OCI-LY7 (cell line): ENCODE results near the gene ELN. TPM values are rescaled to one million over a fixed set of nuclear protein-coding genes. Genes with fewer than 3 reads are reported as not detected.

ENCODE experiments used
- BruUV-seq: library from RNA; stranded (reverse); fragments of 400-500 nt; replicated peaks from 2 replicates; lab custom pipeline; 2021; lab: Mats Ljungman, UMichigan
- CTCF ChIA-PET: fragments of 300-600 bp; sonication (Branson Sonifier 250); formaldehyde crosslinking; loops from one replicate; lab custom pipeline; 2022; ENCODE audit warnings: antibody characterized with exemption; ENCODE audit not compliant: unreplicated experiment; lab: Charles Lee
- POLR2A ChIA-PET: fragments of 300-600 bp; sonication (Branson Sonifier 250); formaldehyde crosslinking; loops from one replicate; lab custom pipeline; 2022; ENCODE audit warnings: antibody characterized with exemption; lab: Charles Lee
- DNase-seq: peaks from one replicate; pipeline ENCODE4 v3.0.0-alpha.2; 2015; ENCODE audit warnings: low spot score
- H2AFZ ChIP-seq: fragments of 200-600 bp; sonication (generic), shearing (Covaris generic); 2 replicates; pipeline ENCODE4 v1.6.1; 2014; ENCODE audit warnings: mild to moderate bottlenecking, antibody characterized with exemption, low read length, moderate library complexity
- H3K27ac ChIP-seq: fragments of 200-600 bp; sonication (generic); 2 replicates; pipeline ENCODE4 v1.5.1; 2014; ENCODE audit warnings: mixed run types, low read depth, mild to moderate bottlenecking, moderate library complexity, low read length, inconsistent platforms; ENCODE audit not compliant: poor library complexity, severe bottlenecking
- H3K36me3 ChIP-seq: fragments of 200-600 bp; sonication (generic); 2 replicates; pipeline ENCODE4 v1.6.1; 2014; ENCODE audit warnings: mild to moderate bottlenecking, antibody characterized with exemption, low read length, moderate library complexity, mixed read lengths; ENCODE audit not compliant: insufficient read depth
- H3K4me1 ChIP-seq: fragments of 200-600 bp; sonication (generic); 2 replicates; pipeline ENCODE4 v1.5.1; 2014; ENCODE audit warnings: mild to moderate bottlenecking, low read length; ENCODE audit not compliant: insufficient read depth, poor library complexity, severe bottlenecking
- H3K4me2 ChIP-seq: fragments of 200-600 bp; sonication (generic); 2 replicates; pipeline ENCODE4 v1.6.1; 2014; ENCODE audit warnings: mild to moderate bottlenecking, low read length
- H3K4me3 ChIP-seq: fragments of 200-600 bp; sonication (generic); 2 replicates; pipeline ENCODE4 v1.5.1; 2014; ENCODE audit warnings: mild to moderate bottlenecking, low read depth, low read length; ENCODE audit not compliant: poor library complexity, severe bottlenecking
- H3K79me2 ChIP-seq: fragments of 200-600 bp; sonication (generic); 2 replicates; pipeline ENCODE4 v1.6.1; 2016; ENCODE audit warnings: low read depth, mild to moderate bottlenecking, low read length, moderate library complexity, mixed read lengths; ENCODE audit not compliant: insufficient read depth
- H3K9me2 ChIP-seq: fragments of 200-600 bp; sonication (generic); 2 replicates; pipeline ENCODE4 v1.6.1; 2016; ENCODE audit warnings: mild to moderate bottlenecking, low read length, mixed read lengths; ENCODE audit not compliant: insufficient read depth
- H3K9me3 ChIP-seq: fragments of 200-600 bp; sonication (generic); 2 replicates; pipeline ENCODE4 v1.6.1; 2014; ENCODE audit warnings: mild to moderate bottlenecking, mixed run types, low read length, mixed read lengths
- H4K20me1 ChIP-seq: fragments of 200-600 bp; sonication (generic); 2 replicates; pipeline ENCODE4 v1.6.1; 2014; ENCODE audit warnings: mild to moderate bottlenecking, antibody characterized with exemption, low read length, moderate library complexity, mixed read lengths; ENCODE audit not compliant: insufficient read depth
- EZH2phosphoT487 ChIP-seq: fragments of 200-600 bp; sonication (generic); IDR thresholded peaks from 2 replicates; pipeline ENCODE4 v1.6.1; 2018; ENCODE audit warnings: low read depth, borderline replicate concordance, mild to moderate bottlenecking, mixed run types, antibody characterized with exemption, low read length, moderate library complexity, mixed read lengths
- intact Hi-C: fragments of 100-400 bp; cut with micrococcal nuclease; formaldehyde crosslinking; loops from one replicate; pipeline ENCODE4 v1.10.0; 2022; ENCODE audit not compliant: unreplicated experiment
- total RNA-seq, 2 experiments: library from RNA; depleted of rRNA in 1 of 2; stranded (reverse); fragments of >200 nt in 1 of 2; shearing (Covaris generic) in 1 of 2; gene quantifications; 2 replicates each; pipeline ENCODE4 v1.2.3, GENCODE V29; 2014 to 2022
- TF ChIP-seq, protein P1 (sequence below): fragments of 200-600 bp; sonication (generic); conservative IDR thresholded peaks from 2 replicates; pipeline ENCODE4 v1.5.1; 2014; ENCODE audit warnings: mild to moderate bottlenecking, antibody characterized with exemption, low read length, moderate library complexity, mixed read lengths

The ELN gene
- total RNA-seq, 2 experiments from 2014 or later: not detected

GRCh38 chr7:74028321-74028838 lies 407 bp downstream of the ELN start:
- Histone ChIP-seq H2AFZ (no peak overlapping the region), H3K79me2 (no peaks in the 10 kb centered on the region), H3K4me3 (no peak overlapping the region), H3K27ac (no peak overlapping the region), H3K4me2 (no peak overlapping the region), H3K9me3 (no peaks in the 10 kb centered on the region), H3K9me2 (no peaks in the 10 kb centered on the region), H4K20me1 (no peaks in the 10 kb centered on the region), H3K4me1 (no peaks in the 10 kb centered on the region), H3K36me3 (no peaks in the 10 kb centered on the region)
- ChIA-PET CTCF (no interaction called here), POLR2A (no interaction called here)
- DNase-seq: no peak
- no peak for TF ChIP-seq EZH2phosphoT487
- TF ChIP-seq, protein P1, sequence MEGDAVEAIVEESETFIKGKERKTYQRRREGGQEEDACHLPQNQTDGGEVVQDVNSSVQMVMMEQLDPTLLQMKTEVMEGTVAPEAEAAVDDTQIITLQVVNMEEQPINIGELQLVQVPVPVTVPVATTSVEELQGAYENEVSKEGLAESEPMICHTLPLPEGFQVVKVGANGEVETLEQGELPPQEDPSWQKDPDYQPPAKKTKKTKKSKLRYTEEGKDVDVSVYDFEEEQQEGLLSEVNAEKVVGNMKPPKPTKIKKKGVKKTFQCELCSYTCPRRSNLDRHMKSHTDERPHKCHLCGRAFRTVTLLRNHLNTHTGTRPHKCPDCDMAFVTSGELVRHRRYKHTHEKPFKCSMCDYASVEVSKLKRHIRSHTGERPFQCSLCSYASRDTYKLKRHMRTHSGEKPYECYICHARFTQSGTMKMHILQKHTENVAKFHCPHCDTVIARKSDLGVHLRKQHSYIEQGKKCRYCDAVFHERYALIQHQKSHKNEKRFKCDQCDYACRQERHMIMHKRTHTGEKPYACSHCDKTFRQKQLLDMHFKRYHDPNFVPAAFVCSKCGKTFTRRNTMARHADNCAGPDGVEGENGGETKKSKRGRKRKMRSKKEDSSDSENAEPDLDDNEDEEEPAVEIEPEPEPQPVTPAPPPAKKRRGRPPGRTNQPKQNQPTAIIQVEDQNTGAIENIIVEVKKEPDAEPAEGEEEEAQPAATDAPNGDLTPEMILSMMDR: no peak
- no TSS peak for BruUV-seq
- intact Hi-C loops: no loop called here

DNA sequence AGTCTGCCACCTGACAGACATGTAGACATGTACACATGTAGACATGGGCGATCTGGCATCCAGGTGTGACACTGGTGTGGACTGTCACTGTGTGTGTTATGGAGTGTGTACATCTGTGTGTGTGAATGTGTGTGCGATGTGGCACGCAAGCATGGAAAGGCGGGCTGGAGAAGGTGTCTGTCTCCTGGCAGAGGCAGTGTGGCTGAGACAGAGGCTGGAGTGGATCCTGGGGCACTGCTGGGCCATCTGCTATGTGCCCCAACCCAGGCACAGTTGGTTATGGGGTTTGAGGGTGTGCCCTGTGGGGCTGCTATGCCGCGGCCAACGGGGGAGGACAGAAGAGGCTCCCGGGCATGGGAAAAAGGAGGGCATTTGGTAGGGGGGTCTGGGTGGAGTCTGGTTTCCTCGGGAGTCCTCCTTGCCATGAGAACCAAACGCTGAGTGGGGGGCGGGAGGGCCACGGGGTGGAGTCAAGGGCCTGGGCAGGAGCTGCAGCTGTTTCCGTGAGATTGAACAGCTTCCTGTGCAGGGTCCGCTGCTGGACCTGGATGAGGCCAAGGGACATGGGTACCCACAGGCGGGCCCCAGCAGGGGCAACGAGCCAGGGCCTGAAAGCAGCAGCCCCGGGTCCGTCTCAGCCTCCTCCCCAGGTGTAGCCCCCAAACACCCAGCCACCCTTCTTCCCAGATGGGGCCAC lies 1.3 kb downstream of the ELN start:
- no peak for DNase-seq
- Histone ChIP-seq H3K4me2 (no peak overlapping the region), H3K9me3 (no peaks in the 10 kb centered on the region), H3K4me1 (no peaks in the 10 kb centered on the region), H2AFZ (no peak overlapping the region), H3K79me2 (no peaks in the 10 kb centered on the region), H3K4me3 (no peak overlapping the region), H3K27ac (no peak overlapping the region), H3K9me2 (no peaks in the 10 kb centered on the region), H4K20me1 (no peaks in the 10 kb centered on the region), H3K36me3 (no peaks in the 10 kb centered on the region)
- intact Hi-C loops: no loop called here
- ChIA-PET CTCF (no interaction called here), POLR2A (no interaction called here)
- TF ChIP-seq, protein P1: no peak
- TF ChIP-seq EZH2phosphoT487: no peak
- BruUV-seq: no TSS peak

GRCh38 chr7:74029991-74030415 lies 2.0 kb downstream of the ELN start:
- ChIA-PET POLR2A (interaction anchor here (0.7 kb wide), 1 partner anchor 285 kb away, joined by 3 read pairs; no protein-coding TSS in a partner anchor), CTCF (no interaction called here)
- Histone ChIP-seq H3K79me2 (no peaks in the 10 kb centered on the region), H3K9me2 (no peaks in the 10 kb centered on the region), H3K27ac (no peak overlapping the region), H2AFZ (no peak overlapping the region), H3K9me3 (no peaks in the 10 kb centered on the region), H4K20me1 (no peaks in the 10 kb centered on the region), H3K36me3 (no peaks in the 10 kb centered on the region), H3K4me3 (no peak overlapping the region), H3K4me2 (no peak overlapping the region), H3K4me1 (no peaks in the 10 kb centered on the region)
- no peak for DNase-seq
- no peak for TF ChIP-seq EZH2phosphoT487
- TF ChIP-seq, protein P1: no peak
- no TSS peak for BruUV-seq
- intact Hi-C loops: no loop called here
